Parathyroid adenoma (tissue), 2 donors: ENCODE measurements around the gene SRGAP3.

Source experiments
- H2AFZ ChIP-seq: fragments of 300-600 bp; sonication (generic); one replicate; pipeline ENCODE4 v1.7.0; 2017; ENCODE audit warnings: antibody characterized with exemption, mild to moderate bottlenecking
- H3K27ac ChIP-seq: fragments of 300-600 bp; sonication (generic); one replicate; pipeline ENCODE4 v1.7.0; 2017
- H3K27me3 ChIP-seq: fragments of 300-600 bp; sonication (generic); one replicate; pipeline ENCODE4 v1.7.0; 2017; ENCODE audit warnings: low read length; ENCODE audit not compliant: control insufficient read depth, insufficient read depth
- H3K36me3 ChIP-seq: fragments of 300-600 bp; sonication (generic); one replicate; pipeline ENCODE4 v1.7.0; 2017; ENCODE audit warnings: low read length; ENCODE audit not compliant: control insufficient read depth, insufficient read depth
- H3K4me1 ChIP-seq: fragments of 300-600 bp; sonication (generic); one replicate; pipeline ENCODE4 v1.7.0; 2017; ENCODE audit warnings: control low read depth
- H3K4me2 ChIP-seq: fragments of 300-600 bp; sonication (generic); one replicate; pipeline ENCODE4 v1.7.0; 2017; ENCODE audit warnings: low read length
- H3K4me3 ChIP-seq: fragments of 300-600 bp; sonication (generic); one replicate; pipeline ENCODE4 v1.7.0; 2017; ENCODE audit warnings: low read depth, low read length
- H3K79me2 ChIP-seq: fragments of 300-600 bp; sonication (generic); one replicate; pipeline ENCODE4 v1.7.0; 2017; ENCODE audit warnings: control low read depth
- H3K9ac ChIP-seq: fragments of 300-600 bp; sonication (generic); one replicate; pipeline ENCODE4 v1.7.0; 2017; ENCODE audit warnings: mild to moderate bottlenecking
- H3K9me3 ChIP-seq: fragments of 300-600 bp; sonication (generic); one replicate; pipeline ENCODE4 v1.7.0; 2017; ENCODE audit warnings: low read length; ENCODE audit not compliant: control insufficient read depth
- TF ChIP-seq, protein P1 (sequence below): fragments of 300-600 bp; sonication (generic); IDR thresholded peaks from one replicate; pipeline ENCODE4 v1.7.0; 2017; ENCODE audit warnings: antibody characterized with exemption, mild to moderate bottlenecking
- donor health status: primary hyperparathyroidism.

The SRGAP3 gene

DNA sequence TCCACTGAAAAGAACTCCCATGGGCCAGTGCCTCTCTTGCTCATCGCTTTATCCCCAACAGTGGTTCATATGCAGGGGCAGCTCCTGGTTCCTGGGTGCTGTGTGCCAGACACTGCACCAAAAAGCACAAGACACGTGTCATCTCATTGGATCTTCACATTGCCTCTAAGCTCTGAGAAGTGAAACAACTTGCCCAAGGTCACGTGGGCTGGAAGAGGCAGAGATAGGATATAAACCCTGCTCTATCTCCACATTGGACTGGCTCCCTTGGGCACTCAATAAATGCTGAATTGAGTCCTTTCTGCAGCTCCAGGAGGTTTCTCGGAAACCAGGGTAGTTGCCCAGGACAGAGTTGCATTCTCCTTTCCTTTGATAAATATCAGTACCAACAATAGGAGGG is 88.1 kb downstream of the SRGAP3 start:
- Histone ChIP-seq H3K9ac (no peak overlapping the region), H2AFZ (no peak overlapping the region), H3K36me3 (no peaks in the 10 kb centered on the region), H3K4me2 (no peak overlapping the region), H3K79me2 (no peaks in the 10 kb centered on the region), H3K4me3 (no peak overlapping the region), H3K4me1 (no peaks in the 10 kb centered on the region), H3K9me3 (no peaks in the 10 kb centered on the region), H3K27ac (no peak overlapping the region), H3K27me3 (no peaks in the 10 kb centered on the region)
- TF ChIP-seq, protein P1, sequence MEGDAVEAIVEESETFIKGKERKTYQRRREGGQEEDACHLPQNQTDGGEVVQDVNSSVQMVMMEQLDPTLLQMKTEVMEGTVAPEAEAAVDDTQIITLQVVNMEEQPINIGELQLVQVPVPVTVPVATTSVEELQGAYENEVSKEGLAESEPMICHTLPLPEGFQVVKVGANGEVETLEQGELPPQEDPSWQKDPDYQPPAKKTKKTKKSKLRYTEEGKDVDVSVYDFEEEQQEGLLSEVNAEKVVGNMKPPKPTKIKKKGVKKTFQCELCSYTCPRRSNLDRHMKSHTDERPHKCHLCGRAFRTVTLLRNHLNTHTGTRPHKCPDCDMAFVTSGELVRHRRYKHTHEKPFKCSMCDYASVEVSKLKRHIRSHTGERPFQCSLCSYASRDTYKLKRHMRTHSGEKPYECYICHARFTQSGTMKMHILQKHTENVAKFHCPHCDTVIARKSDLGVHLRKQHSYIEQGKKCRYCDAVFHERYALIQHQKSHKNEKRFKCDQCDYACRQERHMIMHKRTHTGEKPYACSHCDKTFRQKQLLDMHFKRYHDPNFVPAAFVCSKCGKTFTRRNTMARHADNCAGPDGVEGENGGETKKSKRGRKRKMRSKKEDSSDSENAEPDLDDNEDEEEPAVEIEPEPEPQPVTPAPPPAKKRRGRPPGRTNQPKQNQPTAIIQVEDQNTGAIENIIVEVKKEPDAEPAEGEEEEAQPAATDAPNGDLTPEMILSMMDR: no peak

DNA sequence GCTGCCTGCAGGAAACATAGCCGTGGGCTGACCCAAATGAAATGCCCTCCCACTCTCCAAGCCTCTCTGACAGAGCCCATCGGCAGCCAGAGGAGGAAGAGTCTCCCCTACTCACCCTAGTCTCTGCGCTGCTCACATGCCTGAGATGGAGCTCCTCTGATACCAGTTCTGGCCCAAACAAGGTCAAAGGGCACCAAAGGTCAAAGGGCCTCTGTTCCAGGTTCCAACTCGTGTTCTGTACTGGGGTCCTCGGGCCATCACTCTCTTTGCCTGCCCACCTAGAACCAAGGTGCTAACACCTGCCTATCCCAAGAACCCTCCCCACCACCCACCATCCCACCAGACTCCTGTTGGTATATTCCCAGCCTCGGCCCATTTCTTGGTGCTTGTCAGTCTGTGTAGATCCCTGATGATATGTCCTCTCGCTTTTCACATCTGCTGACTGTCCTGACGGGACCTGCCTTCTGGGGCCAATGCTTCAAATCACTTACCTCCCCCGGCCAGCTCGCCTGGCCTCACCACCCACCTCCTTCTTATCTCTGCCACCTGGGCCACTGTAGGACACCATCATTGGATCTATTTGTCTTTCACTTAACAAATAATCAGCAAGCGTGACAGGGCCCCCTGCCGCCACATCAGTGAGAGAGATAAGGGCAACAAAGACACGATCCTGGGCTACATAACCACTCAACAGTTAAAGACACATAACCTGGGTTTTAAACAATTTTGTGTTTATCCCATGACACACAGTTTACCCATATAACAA is 90.4 kb downstream of the SRGAP3 start:
- no peaks in the 10 kb centered on the region for H3K27me3 ChIP-seq
- H3K9ac ChIP-seq: no peak overlapping the region
- no peak overlapping the region for H2AFZ ChIP-seq
- no peak overlapping the region for H3K4me3 ChIP-seq
- TF ChIP-seq, protein P1: no peak
- H3K36me3 ChIP-seq: no peaks in the 10 kb centered on the region
- H3K27ac ChIP-seq: no peak overlapping the region
- no peaks in the 10 kb centered on the region for H3K4me1 ChIP-seq
- H3K9me3 ChIP-seq: no peaks in the 10 kb centered on the region
- H3K4me2 ChIP-seq: no peak overlapping the region
- H3K79me2 ChIP-seq: no peaks in the 10 kb centered on the region

DNA sequence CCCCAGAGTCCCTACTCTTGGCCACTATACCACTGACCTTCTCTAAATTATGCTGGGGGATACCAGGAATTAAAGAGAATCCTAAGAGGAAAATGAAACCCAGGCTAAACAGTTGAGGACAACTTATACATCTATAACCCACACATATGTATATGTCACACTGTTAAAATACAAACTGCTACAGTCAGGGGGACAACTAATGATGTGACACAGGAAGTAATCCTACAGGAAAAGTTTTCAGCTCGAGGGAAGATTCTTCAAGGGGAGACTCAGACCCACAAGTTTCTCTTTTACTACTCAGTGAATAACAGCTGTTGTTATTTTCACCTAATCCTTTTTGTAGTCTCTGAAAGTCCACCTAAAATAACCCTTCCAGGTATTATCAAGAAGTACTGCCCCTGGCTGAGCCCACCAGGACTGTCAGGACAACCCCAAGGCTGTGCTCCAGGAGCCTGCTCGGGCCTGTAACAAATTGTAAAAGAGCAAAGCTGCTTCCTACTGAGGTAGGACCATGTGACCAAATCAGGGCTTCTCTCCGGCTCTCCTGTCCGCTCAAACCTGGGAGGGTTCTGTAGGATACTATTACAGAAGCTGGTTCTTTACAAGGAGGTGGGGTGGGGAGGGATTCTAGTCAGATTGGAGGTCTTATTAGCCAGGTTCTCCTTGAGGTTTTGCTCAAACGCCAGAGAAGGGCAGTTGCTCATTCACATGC is 91.6 kb downstream of the SRGAP3 start:
- Histone ChIP-seq H3K79me2 (no peaks in the 10 kb centered on the region), H3K27ac (no peak overlapping the region), H3K9ac (no peak overlapping the region), H3K4me1 (no peaks in the 10 kb centered on the region), H2AFZ (no peak overlapping the region), H3K4me3 (no peak overlapping the region), H3K27me3 (no peaks in the 10 kb centered on the region), H3K9me3 (no peaks in the 10 kb centered on the region), H3K36me3 (no peaks in the 10 kb centered on the region), H3K4me2 (no peak overlapping the region)
- TF ChIP-seq, protein P1: no peak

DNA sequence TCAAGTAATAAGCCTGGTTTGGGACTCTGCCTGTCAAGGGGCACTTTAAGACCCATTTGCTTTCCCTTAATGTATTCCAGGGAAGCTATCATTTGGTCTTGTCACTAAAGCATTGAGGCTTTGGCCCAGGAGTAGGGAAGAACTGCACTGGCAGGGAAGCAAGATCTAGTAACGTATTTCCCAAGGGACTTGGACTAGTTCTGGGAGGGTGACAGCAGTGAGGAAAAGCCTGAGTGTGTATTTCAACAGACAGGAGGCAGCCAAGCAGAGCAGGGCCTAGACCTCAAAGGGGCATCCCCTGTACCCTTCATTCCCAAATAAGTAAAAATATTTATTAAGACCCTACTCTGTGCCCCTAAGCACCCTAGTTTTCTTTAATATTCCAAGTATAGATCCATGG is 92.8 kb downstream of the SRGAP3 start:
- H2AFZ ChIP-seq: no peak overlapping the region
- no peaks in the 10 kb centered on the region for H3K79me2 ChIP-seq
- no peaks in the 10 kb centered on the region for H3K4me1 ChIP-seq
- H3K4me3 ChIP-seq: no peak overlapping the region
- H3K9me3 ChIP-seq: no peaks in the 10 kb centered on the region
- H3K36me3 ChIP-seq: no peaks in the 10 kb centered on the region
- no peak overlapping the region for H3K4me2 ChIP-seq
- no peak overlapping the region for H3K27ac ChIP-seq
- TF ChIP-seq, protein P1: no peak
- no peaks in the 10 kb centered on the region for H3K27me3 ChIP-seq
- H3K9ac ChIP-seq: no peak overlapping the region
